OCI-LY7 (cell line): ENCODE measurements around the gene OXCT1. TPM values are rescaled to one million over a fixed set of nuclear protein-coding genes. Genes with fewer than 3 reads are reported as not detected.

Source experiments
- BruUV-seq: library from RNA; stranded (reverse); fragments of 400-500 nt; replicated peaks from 2 replicates; lab custom pipeline; 2021; lab: Mats Ljungman, UMichigan
- CTCF ChIA-PET: fragments of 300-600 bp; sonication (Branson Sonifier 250); formaldehyde crosslinking; loops from one replicate; lab custom pipeline; 2022; ENCODE audit warnings: antibody characterized with exemption; ENCODE audit not compliant: unreplicated experiment; lab: Charles Lee
- POLR2A ChIA-PET: fragments of 300-600 bp; sonication (Branson Sonifier 250); formaldehyde crosslinking; loops from one replicate; lab custom pipeline; 2022; ENCODE audit warnings: antibody characterized with exemption; lab: Charles Lee
- DNase-seq: peaks from one replicate; pipeline ENCODE4 v3.0.0-alpha.2; 2015; ENCODE audit warnings: low spot score
- H2AFZ ChIP-seq: fragments of 200-600 bp; sonication (generic), shearing (Covaris generic); 2 replicates; pipeline ENCODE4 v1.6.1; 2014; ENCODE audit warnings: mild to moderate bottlenecking, antibody characterized with exemption, low read length, moderate library complexity
- H3K27ac ChIP-seq: fragments of 200-600 bp; sonication (generic); 2 replicates; pipeline ENCODE4 v1.5.1; 2014; ENCODE audit warnings: mixed run types, low read depth, mild to moderate bottlenecking, moderate library complexity, low read length, inconsistent platforms; ENCODE audit not compliant: poor library complexity, severe bottlenecking
- H3K36me3 ChIP-seq: fragments of 200-600 bp; sonication (generic); 2 replicates; pipeline ENCODE4 v1.6.1; 2014; ENCODE audit warnings: mild to moderate bottlenecking, antibody characterized with exemption, low read length, moderate library complexity, mixed read lengths; ENCODE audit not compliant: insufficient read depth
- H3K4me1 ChIP-seq: fragments of 200-600 bp; sonication (generic); 2 replicates; pipeline ENCODE4 v1.5.1; 2014; ENCODE audit warnings: mild to moderate bottlenecking, low read length; ENCODE audit not compliant: insufficient read depth, poor library complexity, severe bottlenecking
- H3K4me2 ChIP-seq: fragments of 200-600 bp; sonication (generic); 2 replicates; pipeline ENCODE4 v1.6.1; 2014; ENCODE audit warnings: mild to moderate bottlenecking, low read length
- H3K4me3 ChIP-seq: fragments of 200-600 bp; sonication (generic); 2 replicates; pipeline ENCODE4 v1.5.1; 2014; ENCODE audit warnings: mild to moderate bottlenecking, low read depth, low read length; ENCODE audit not compliant: poor library complexity, severe bottlenecking
- H3K79me2 ChIP-seq: fragments of 200-600 bp; sonication (generic); 2 replicates; pipeline ENCODE4 v1.6.1; 2016; ENCODE audit warnings: low read depth, mild to moderate bottlenecking, low read length, moderate library complexity, mixed read lengths; ENCODE audit not compliant: insufficient read depth
- H3K9me2 ChIP-seq: fragments of 200-600 bp; sonication (generic); 2 replicates; pipeline ENCODE4 v1.6.1; 2016; ENCODE audit warnings: mild to moderate bottlenecking, low read length, mixed read lengths; ENCODE audit not compliant: insufficient read depth
- H3K9me3 ChIP-seq: fragments of 200-600 bp; sonication (generic); 2 replicates; pipeline ENCODE4 v1.6.1; 2014; ENCODE audit warnings: mild to moderate bottlenecking, mixed run types, low read length, mixed read lengths
- H4K20me1 ChIP-seq: fragments of 200-600 bp; sonication (generic); 2 replicates; pipeline ENCODE4 v1.6.1; 2014; ENCODE audit warnings: mild to moderate bottlenecking, antibody characterized with exemption, low read length, moderate library complexity, mixed read lengths; ENCODE audit not compliant: insufficient read depth
- CTCF ChIP-seq: fragments of 200-600 bp; sonication (generic); conservative IDR thresholded peaks from 2 replicates; pipeline ENCODE4 v1.5.1; 2014; ENCODE audit warnings: mild to moderate bottlenecking, antibody characterized with exemption, low read length, moderate library complexity, mixed read lengths
- EZH2phosphoT487 ChIP-seq: fragments of 200-600 bp; sonication (generic); IDR thresholded peaks from 2 replicates; pipeline ENCODE4 v1.6.1; 2018; ENCODE audit warnings: low read depth, borderline replicate concordance, mild to moderate bottlenecking, mixed run types, antibody characterized with exemption, low read length, moderate library complexity, mixed read lengths
- intact Hi-C: fragments of 100-400 bp; cut with micrococcal nuclease; formaldehyde crosslinking; loops from one replicate; pipeline ENCODE4 v1.10.0; 2022; ENCODE audit not compliant: unreplicated experiment
- total RNA-seq, 2 experiments: library from RNA; depleted of rRNA in 1 of 2; stranded (reverse); fragments of >200 nt in 1 of 2; shearing (Covaris generic) in 1 of 2; gene quantifications; 2 replicates each; pipeline ENCODE4 v1.2.3, GENCODE V29; 2014 to 2022

The OXCT1 gene
- total RNA-seq, 2 experiments from 2014 or later: 27.0 to 43.4 TPM

- H3K4me3 ChIP-seq: no peak overlapping the region
- peaks cover 4% of the 10 kb centered on the region for H3K4me1 ChIP-seq
- peaks cover 4% of the 10 kb centered on the region for H4K20me1 ChIP-seq
- H3K36me3 ChIP-seq: peaks cover 34% of the 10 kb centered on the region; the same call in 1 of the 2 replicates
- intact Hi-C loops: no loop called here
- no peak overlapping the region for H3K4me2 ChIP-seq
- BruUV-seq: no TSS peak
- ChIA-PET POLR2A (interaction anchor here (0.9 kb wide), 1 partner anchor 39 kb away, joined by 3 read pairs; no protein-coding TSS in a partner anchor), CTCF (no interaction called here)
- no peaks in the 10 kb centered on the region for H3K9me3 ChIP-seq
- H2AFZ ChIP-seq: no peak overlapping the region
- peaks cover 30% of the 10 kb centered on the region; the same call in 1 of the 2 replicates for H3K79me2 ChIP-seq
- H3K9me2 ChIP-seq: no peaks in the 10 kb centered on the region
- H3K27ac ChIP-seq: no peak overlapping the region
- DNase-seq: no peak
- no peak for TF ChIP-seq EZH2phosphoT487
- TF ChIP-seq CTCF: no peak
Observed at GRCh38 chr5:41863871-41864486, 6.2 kb downstream of the OXCT1 start.

GRCh38 chr5:41858890-41859289, 11.3 kb downstream of the OXCT1 start:
- intact Hi-C loops: no loop called here
- POLR2A ChIA-PET: interaction anchor here (1.1 to 1.2 kb wide), 2 partner anchors 12 to 14 kb away, joined by 3 read pairs; partner anchors contain the start of gene OXCT1
- DNase-seq: no peak
- Histone ChIP-seq H3K27ac (no peak overlapping the region), H3K4me3 (no peak overlapping the region), H3K36me3 (peaks cover 66% of the 10 kb centered on the region; the same call in 1 of the 2 replicates), H3K9me2 (no peaks in the 10 kb centered on the region), H3K4me1 (no peaks in the 10 kb centered on the region), H3K9me3 (no peaks in the 10 kb centered on the region), H4K20me1 (no peaks in the 10 kb centered on the region), H3K4me2 (no peak overlapping the region), H3K79me2 (peaks cover 10% of the 10 kb centered on the region; the same call in 1 of the 2 replicates), H2AFZ (no peak overlapping the region)
- CTCF ChIA-PET: no interaction called here
- no TSS peak for BruUV-seq
- TF ChIP-seq CTCF (no peak), EZH2phosphoT487 (no peak)

- H3K9me3 ChIP-seq: no peaks in the 10 kb centered on the region
- no TSS peak for BruUV-seq
- no peaks in the 10 kb centered on the region for H3K9me2 ChIP-seq
- H3K27ac ChIP-seq: no peak overlapping the region
- DNase-seq: no peak
- ChIA-PET CTCF (no interaction called here), POLR2A (interaction anchor here (1.9 kb wide), 1 partner anchor 17 kb away, joined by 5 read pairs; no protein-coding TSS in a partner anchor)
- peaks cover 75% of the 10 kb centered on the region; the same call in 1 of the 2 replicates for H3K36me3 ChIP-seq
- no peak overlapping the region for H2AFZ ChIP-seq
- peaks cover 1% of the 10 kb centered on the region; the same call in 1 of the 2 replicates for H3K79me2 ChIP-seq
- H3K4me1 ChIP-seq: no peaks in the 10 kb centered on the region
- H3K4me2 ChIP-seq: no peak overlapping the region
- H3K4me3 ChIP-seq: no peak overlapping the region
- TF ChIP-seq EZH2phosphoT487: no peak
- TF ChIP-seq CTCF: no peak
- H4K20me1 ChIP-seq: no peaks in the 10 kb centered on the region
- intact Hi-C loops: loop anchor here (2.0 kb wide), 1 partner anchor 147 kb away; no protein-coding TSS in a partner anchor
Observed at GRCh38 chr5:41857989-41858388, 12.2 kb downstream of the OXCT1 start.
